Measurements from ENCODE around the gene SULF2. TPM values are rescaled to one million over a fixed set of nuclear protein-coding genes. Genes with fewer than 3 reads are reported as not detected.

The SULF2 gene
- total and polyA plus RNA-seq, 9 of the 15 experiments (the other 6 are each of a cell fraction or from before 2014, with no cell fraction given): 0.33 TPM; not detected in 8

DNA sequence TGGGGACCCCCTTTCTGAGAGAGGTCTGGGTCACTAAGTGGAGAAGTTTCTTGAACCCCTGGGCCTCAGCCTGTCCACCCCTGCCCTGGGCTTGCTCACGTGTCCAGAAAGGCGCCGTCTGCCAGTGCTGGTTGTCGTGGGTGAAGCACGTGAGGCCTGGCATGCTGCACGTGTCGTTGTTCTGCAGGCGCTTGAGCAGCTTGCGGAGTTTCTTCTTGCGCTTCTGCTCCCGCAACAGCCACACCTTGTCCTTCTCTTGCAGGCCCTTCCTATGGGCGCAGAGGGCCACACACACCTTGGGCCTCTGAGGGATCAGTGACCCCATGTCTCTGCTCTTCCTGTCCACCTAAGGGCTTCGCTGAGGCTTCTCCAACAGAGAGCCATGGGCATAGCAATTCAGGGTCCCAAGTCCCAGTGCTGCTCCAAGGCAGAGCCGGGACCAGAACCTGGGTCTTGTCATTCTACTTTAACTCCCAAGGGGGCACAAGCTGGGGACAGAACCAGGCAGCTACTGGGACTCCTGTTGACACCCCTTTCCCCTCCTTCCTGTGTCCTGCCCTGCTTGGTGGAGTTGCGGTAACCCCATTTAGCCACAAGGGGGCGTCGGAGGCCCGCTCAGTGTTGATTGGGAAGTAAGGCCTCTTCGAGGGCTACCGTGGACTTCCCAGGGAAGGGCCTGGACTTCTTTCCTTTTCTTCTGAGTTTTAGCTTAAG lies 121.8 kb downstream of the SULF2 start (continued):
- TF ChIP-seq, protein P1, sequence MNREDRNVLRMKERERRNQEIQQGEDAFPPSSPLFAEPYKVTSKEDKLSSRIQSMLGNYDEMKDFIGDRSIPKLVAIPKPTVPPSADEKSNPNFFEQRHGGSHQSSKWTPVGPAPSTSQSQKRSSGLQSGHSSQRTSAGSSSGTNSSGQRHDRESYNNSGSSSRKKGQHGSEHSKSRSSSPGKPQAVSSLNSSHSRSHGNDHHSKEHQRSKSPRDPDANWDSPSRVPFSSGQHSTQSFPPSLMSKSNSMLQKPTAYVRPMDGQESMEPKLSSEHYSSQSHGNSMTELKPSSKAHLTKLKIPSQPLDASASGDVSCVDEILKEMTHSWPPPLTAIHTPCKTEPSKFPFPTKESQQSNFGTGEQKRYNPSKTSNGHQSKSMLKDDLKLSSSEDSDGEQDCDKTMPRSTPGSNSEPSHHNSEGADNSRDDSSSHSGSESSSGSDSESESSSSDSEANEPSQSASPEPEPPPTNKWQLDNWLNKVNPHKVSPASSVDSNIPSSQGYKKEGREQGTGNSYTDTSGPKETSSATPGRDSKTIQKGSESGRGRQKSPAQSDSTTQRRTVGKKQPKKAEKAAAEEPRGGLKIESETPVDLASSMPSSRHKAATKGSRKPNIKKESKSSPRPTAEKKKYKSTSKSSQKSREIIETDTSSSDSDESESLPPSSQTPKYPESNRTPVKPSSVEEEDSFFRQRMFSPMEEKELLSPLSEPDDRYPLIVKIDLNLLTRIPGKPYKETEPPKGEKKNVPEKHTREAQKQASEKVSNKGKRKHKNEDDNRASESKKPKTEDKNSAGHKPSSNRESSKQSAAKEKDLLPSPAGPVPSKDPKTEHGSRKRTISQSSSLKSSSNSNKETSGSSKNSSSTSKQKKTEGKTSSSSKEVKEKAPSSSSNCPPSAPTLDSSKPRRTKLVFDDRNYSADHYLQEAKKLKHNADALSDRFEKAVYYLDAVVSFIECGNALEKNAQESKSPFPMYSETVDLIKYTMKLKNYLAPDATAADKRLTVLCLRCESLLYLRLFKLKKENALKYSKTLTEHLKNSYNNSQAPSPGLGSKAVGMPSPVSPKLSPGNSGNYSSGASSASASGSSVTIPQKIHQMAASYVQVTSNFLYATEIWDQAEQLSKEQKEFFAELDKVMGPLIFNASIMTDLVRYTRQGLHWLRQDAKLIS (CRISPR knock-in tag; IDR thresholded peaks at IDR 0.05): no peak
- no peak for TF ChIP-seq ZNF699 (CRISPR knock-in tag; IDR thresholded peaks at IDR 0.05; ENCODE audit: insufficient replicate concordance)
- TF ChIP-seq ESRRA (IDR thresholded peaks at IDR 0.05; ENCODE audit: borderline replicate concordance, low read depth): peak; percentile 19; the same call in 1 of the 2 replicates
- TF ChIP-seq ZNF263 (CRISPR knock-in tag; IDR thresholded peaks at IDR 0.05; ENCODE audit: borderline replicate concordance): no peak
- no peak for TF ChIP-seq ZNF24 (IDR thresholded peaks at IDR 0.05)
- no peak for TF ChIP-seq BRD9 (IDR thresholded peaks at IDR 0.05; ENCODE audit: low read depth, partially characterized antibody)
- TF ChIP-seq ZNF57 (CRISPR knock-in tag; IDR thresholded peaks at IDR 0.05): no peak
- peak; percentile 62 to 77 for TF ChIP-seq RAD21 (CRISPR knock-in tag; conservative IDR thresholded peaks at IDR 0.05 in 1 of 2, IDR thresholded peaks at IDR 0.05 in 1 of 2)
- no peak for TF ChIP-seq PTTG1 (tag; IDR thresholded peaks at IDR 0.05; ENCODE audit: low read depth)
